ENCODE results near the gene IL21R.

DNA sequence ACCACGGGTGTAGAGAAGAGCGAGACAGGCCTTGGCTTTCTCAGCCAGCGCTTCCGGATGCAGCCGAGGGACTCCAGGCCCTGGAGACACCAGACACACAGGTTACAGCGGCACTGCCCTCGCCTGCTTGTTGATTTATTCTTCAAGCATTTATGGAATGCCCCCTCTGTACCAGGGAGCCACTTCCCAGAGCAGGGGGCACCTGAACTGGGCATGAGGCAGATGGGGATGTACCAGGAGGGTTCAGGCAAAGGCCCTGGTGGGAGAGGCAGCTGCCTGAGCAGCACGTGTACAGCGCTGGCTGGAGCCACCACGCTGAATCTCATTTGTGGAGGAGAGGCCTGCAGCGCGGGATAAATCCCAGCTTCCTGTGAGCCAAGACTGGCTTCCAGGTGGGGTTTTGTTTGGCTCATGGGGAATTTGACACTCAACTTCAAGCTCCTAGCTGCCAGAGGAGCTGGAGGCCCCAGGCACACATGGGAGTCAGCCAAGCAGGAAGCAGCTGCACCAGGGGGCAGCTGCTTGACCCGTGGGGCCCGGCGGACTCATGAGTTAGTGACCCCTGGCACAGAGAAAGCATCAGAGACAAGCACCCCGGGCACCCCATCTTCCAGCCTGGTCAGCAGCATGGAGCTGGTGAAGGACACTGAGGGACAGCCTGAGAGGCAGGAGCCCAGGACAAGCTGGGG is 59.7 kb downstream of the IL21R start:
- no peak for TF ChIP-seq POLR2A (IDR thresholded peaks at IDR 0.05)
- TF ChIP-seq, protein P1, sequence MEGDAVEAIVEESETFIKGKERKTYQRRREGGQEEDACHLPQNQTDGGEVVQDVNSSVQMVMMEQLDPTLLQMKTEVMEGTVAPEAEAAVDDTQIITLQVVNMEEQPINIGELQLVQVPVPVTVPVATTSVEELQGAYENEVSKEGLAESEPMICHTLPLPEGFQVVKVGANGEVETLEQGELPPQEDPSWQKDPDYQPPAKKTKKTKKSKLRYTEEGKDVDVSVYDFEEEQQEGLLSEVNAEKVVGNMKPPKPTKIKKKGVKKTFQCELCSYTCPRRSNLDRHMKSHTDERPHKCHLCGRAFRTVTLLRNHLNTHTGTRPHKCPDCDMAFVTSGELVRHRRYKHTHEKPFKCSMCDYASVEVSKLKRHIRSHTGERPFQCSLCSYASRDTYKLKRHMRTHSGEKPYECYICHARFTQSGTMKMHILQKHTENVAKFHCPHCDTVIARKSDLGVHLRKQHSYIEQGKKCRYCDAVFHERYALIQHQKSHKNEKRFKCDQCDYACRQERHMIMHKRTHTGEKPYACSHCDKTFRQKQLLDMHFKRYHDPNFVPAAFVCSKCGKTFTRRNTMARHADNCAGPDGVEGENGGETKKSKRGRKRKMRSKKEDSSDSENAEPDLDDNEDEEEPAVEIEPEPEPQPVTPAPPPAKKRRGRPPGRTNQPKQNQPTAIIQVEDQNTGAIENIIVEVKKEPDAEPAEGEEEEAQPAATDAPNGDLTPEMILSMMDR (IDR thresholded peaks at IDR 0.05), result no peak
